ENCODE data around the gene DMGDH. TPM values are rescaled to one million over a fixed set of nuclear protein-coding genes. Genes with fewer than 3 reads are reported as not detected.

Gene DMGDH
- total and polyA plus RNA-seq, 2 donors from 2014 or later, result 10.4 to 39.7 TPM

GRCh38 chr5:79031485-79031867, 38.0 kb downstream of the DMGDH start:
- Histone ChIP-seq H3K4me1 (ENCODE audit: control insufficient read depth in 2 of 3, insufficient read depth in 2 of 3, low read depth in 1 of 3, low read length in 3 of 3) (peaks cover 0 to 24% (median 5%) of the 10 kb centered on the region in 3 donors), H3K4me3 (ENCODE audit: low read length in 3 of 3) (no peak overlapping the region), H3K27me3 (ENCODE audit: control insufficient read depth, insufficient read depth, low read length) (no peaks in the 10 kb centered on the region), H3K9ac (ENCODE audit: low read length in 3 of 3) (peak overlapping the region in 1 of 3 donors; percentile 0), H3K27ac (ENCODE audit: low read depth in 2 of 2, low read length in 2 of 2) (peak overlapping the region; percentile 61 to 96), H3K9me3 (ENCODE audit: control insufficient read depth in 2 of 3, insufficient read depth in 1 of 3, low read length in 3 of 3) (no peaks in the 10 kb centered on the region), H3K36me3 (ENCODE audit: control insufficient read depth in 2 of 3, insufficient read depth in 3 of 3, low read length in 3 of 3) (no peaks in the 10 kb centered on the region)
- intact Hi-C loops (cut with DNase I), result no loop called here
- no peak for TF ChIP-seq CTCF (IDR thresholded peaks at IDR 0.05; ENCODE audit: borderline replicate concordance, extremely low read depth, insufficient read depth)
- FAIRE-seq, result peak; percentile 25
- no peak for DNase-seq

- H3K36me3 ChIP-seq (ENCODE audit: control insufficient read depth in 2 of 3, insufficient read depth in 3 of 3, low read length in 3 of 3), result no peaks in the 10 kb centered on the region
- H3K4me3 ChIP-seq (ENCODE audit: low read length in 3 of 3), result peak overlapping the region in 2 of 3 donors; percentile 41 to 48
- H3K4me1 ChIP-seq (ENCODE audit: control insufficient read depth in 2 of 3, insufficient read depth in 2 of 3, low read depth in 1 of 3, low read length in 3 of 3), result peaks cover 0 to 28% (median 5%) of the 10 kb centered on the region in 3 donors
- peak overlapping the region; percentile 61 to 96 for H3K27ac ChIP-seq (ENCODE audit: low read depth in 2 of 2, low read length in 2 of 2)
- peak in 4 of 5 donors; percentile 54 to 87 (median 78) for DNase-seq
- H3K9me3 ChIP-seq (ENCODE audit: control insufficient read depth in 2 of 3, insufficient read depth in 1 of 3, low read length in 3 of 3), result no peaks in the 10 kb centered on the region
- H3K27me3 ChIP-seq (ENCODE audit: control insufficient read depth, insufficient read depth, low read length), result no peaks in the 10 kb centered on the region
- intact Hi-C loops (cut with DNase I), result no loop called here
- H3K9ac ChIP-seq (ENCODE audit: low read length in 3 of 3), result peak overlapping the region in 1 of 3 donors; percentile 51
- no peak for TF ChIP-seq CTCF (IDR thresholded peaks at IDR 0.05; ENCODE audit: borderline replicate concordance, extremely low read depth, insufficient read depth)
- peak; percentile 76 for FAIRE-seq
Observed at GRCh38 chr5:79030663-79031484, 38.6 kb downstream of the DMGDH start.

GRCh38 chr5:79025054-79025472, 44.4 kb downstream of the DMGDH start:
- Histone ChIP-seq H3K4me1 (ENCODE audit: control insufficient read depth in 2 of 3, insufficient read depth in 2 of 3, low read depth in 1 of 3, low read length in 3 of 3) (peaks cover 0 to 12% (median 7%) of the 10 kb centered on the region in 3 donors), H3K27ac (ENCODE audit: low read depth in 2 of 2, low read length in 2 of 2) (peak overlapping the region; percentile 20 to 72), H3K9ac (ENCODE audit: low read length in 3 of 3) (peak overlapping the region in 2 of 3 donors; percentile 16 to 57), H3K36me3 (ENCODE audit: control insufficient read depth in 2 of 3, insufficient read depth in 3 of 3, low read length in 3 of 3) (no peaks in the 10 kb centered on the region), H3K27me3 (ENCODE audit: control insufficient read depth, insufficient read depth, low read length) (no peaks in the 10 kb centered on the region), H3K4me3 (ENCODE audit: low read length in 3 of 3) (peak overlapping the region; percentile 35 to 46 (median 41)), H3K9me3 (ENCODE audit: control insufficient read depth in 2 of 3, insufficient read depth in 1 of 3, low read length in 3 of 3) (no peaks in the 10 kb centered on the region)
- intact Hi-C loops (cut with DNase I), result no loop called here
- DNase-seq (peak; percentile 66 to 88 (median 78)), FAIRE-seq (peak; percentile 52)
- TF ChIP-seq CTCF (IDR thresholded peaks at IDR 0.05; ENCODE audit: borderline replicate concordance, extremely low read depth, insufficient read depth), result peak; percentile 97
